HG03457 (cell line): Measurements from ENCODE around the gene SPOUT1.
"Not testable (repeated sequence)": the region's sequence is repeated elsewhere in the genome, so short reads cannot be mapped to it uniquely, and the experiment has no call there.

Experiments used
- ATAC-seq: cut with Tn5 transposase; IDR thresholded peaks from one replicate; pipeline ENCODE4 v1.9.1; 2021; ENCODE audit warnings: moderate number of reproducible peaks; ENCODE audit not compliant: unreplicated experiment

Gene SPOUT1

GRCh38 chr9:128810873-128811272 is 18.7 kb downstream of the SPOUT1 start:
- ATAC-seq = no peak

GRCh38 chr9:128809831-128810230 is 19.8 kb downstream of the SPOUT1 start:
- no peak for ATAC-seq

GRCh38 chr9:128809036-128809599 is 20.5 kb downstream of the SPOUT1 start:
- no peak for ATAC-seq

GRCh38 chr9:128808543-128808942 is 21.1 kb downstream of the SPOUT1 start:
- no peak for ATAC-seq

GRCh38 chr9:128807827-128808226 is 21.8 kb downstream of the SPOUT1 start:
- no peak for ATAC-seq

GRCh38 chr9:128805661-128806060 is 23.9 kb downstream of the SPOUT1 start:
- no peak for ATAC-seq

GRCh38 chr9:128802482-128802881 is 27.1 kb downstream of the SPOUT1 start:
- no peak for ATAC-seq

GRCh38 chr9:128800061-128800460 is 29.5 kb downstream of the SPOUT1 start:
- ATAC-seq = no peak

- no peak for ATAC-seq
Observed at GRCh38 chr9:128798896-128799295, 30.7 kb downstream of the SPOUT1 start.

- ATAC-seq = not testable (repeated sequence)
Observed at GRCh38 chr9:128794961-128795360, 34.6 kb downstream of the SPOUT1 start.

- no peak for ATAC-seq
Observed at GRCh38 chr9:128792978-128793686, 36.5 kb downstream of the SPOUT1 start.

GRCh38 chr9:128792134-128792533 is 37.5 kb downstream of the SPOUT1 start:
- ATAC-seq = no peak

GRCh38 chr9:128790536-128790935 is 39.1 kb downstream of the SPOUT1 start:
- ATAC-seq = no peak

- no peak for ATAC-seq
Observed at GRCh38 chr9:128788445-128788844, 41.1 kb downstream of the SPOUT1 start.

- no peak for ATAC-seq
Observed at GRCh38 chr9:128787659-128788058, 41.9 kb downstream of the SPOUT1 start.

GRCh38 chr9:128786681-128787601 is 42.7 kb downstream of the SPOUT1 start, which contains the start of gene TBC1D13:
TSS of gene TBC1D13 (plus strand) at chr9:128787253. CDS start at chr9:128787354, 101 bp downstream.
- peak; percentile 75 for ATAC-seq

GRCh38 chr9:128785427-128785826 is 44.2 kb downstream of the SPOUT1 start:
- ATAC-seq = no peak

- ATAC-seq = no peak
Observed at GRCh38 chr9:128782669-128783068, 46.9 kb downstream of the SPOUT1 start.

- no peak for ATAC-seq
Observed at GRCh38 chr9:128781187-128782070, 48.2 kb downstream of the SPOUT1 start.

GRCh38 chr9:128780093-128780492 is 49.5 kb downstream of the SPOUT1 start:
- not testable (repeated sequence) for ATAC-seq

- ATAC-seq = no peak
Observed at GRCh38 chr9:128774804-128775203, 54.8 kb downstream of the SPOUT1 start.
